NCI-H2196 (cell line): ENCODE data around the gene ELOVL7.
"Not testable (repeated sequence)": the region's sequence is repeated elsewhere in the genome, so short reads cannot be mapped to it uniquely, and the experiment has no call there.

ENCODE experiments used
- DNase-seq: peaks from one replicate; lab custom pipeline; 2025; ENCODE audit not compliant: unreplicated experiment; lab: John Stamatoyannopoulos, UW

Gene ELOVL7

DNA sequence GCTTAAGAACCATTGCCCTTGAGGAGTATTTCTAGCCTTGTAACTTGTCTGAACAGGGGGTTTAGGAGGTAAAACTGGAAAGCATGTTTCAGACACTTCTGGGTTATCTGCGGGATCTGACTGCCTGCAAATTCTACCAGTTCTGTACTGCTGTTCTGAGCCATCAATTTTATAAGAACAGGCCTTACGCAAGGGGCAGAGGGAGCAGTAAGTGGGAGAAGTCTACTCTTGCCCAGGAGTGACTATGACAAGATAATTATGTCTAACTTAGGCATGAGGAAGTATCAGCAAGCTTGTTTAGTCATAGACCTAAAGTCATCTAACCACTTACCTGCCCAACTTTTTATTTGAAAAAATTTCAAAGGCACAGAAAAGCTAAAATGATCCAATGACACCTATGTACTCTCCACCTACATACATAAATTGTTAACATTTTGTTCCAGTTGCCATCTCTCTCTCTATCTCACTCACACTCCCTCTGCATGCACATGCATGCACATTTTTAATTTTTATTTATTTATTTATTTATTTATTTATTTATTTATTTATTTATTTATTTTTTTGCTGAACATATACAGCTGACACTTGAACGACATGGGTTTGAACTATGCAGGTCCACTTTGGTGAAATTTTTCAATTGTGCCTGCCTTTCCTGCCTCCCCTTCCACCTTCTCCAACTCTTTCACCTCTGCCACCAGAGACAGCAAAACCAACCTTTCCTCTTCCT, 125.7 kb downstream of the ELOVL7 start:
- DNase-seq, result no peak

DNA sequence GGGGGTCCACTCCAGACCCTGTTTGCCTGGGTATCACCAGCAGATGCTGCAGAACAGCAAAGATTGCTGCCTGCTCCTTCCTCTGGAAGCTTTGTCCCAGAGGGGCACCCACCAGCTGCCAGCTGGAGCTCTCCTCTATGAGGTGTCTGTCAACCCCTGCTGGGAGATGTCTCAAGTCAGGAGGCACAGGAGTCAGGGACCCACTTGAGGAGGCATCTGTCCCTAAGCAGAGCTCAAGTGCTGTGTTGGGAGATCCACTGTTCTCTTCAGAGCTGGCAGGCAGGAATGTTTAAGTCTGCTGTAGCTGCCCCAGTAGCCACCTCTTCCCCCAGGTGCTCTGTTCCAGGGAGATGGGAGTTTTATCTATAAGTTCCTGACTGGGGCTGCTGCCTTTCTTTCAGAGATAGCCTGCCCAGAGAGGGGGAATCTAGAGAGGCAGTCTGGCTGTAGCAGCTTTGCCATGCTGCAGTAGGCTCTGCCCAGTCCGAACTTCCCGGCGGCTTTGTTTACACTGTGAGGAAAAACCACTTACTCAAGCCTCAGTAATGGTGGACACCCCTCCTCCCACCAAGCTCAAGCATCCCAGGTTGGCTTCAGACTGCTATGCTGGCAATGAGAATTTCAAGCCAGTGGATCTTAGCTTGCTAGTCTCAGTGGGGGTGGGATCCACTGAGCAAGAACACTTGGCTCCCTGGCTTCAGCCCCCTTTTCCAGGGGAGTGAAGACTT, 128.7 kb downstream of the ELOVL7 start:
- DNase-seq, result not testable (repeated sequence)

DNA sequence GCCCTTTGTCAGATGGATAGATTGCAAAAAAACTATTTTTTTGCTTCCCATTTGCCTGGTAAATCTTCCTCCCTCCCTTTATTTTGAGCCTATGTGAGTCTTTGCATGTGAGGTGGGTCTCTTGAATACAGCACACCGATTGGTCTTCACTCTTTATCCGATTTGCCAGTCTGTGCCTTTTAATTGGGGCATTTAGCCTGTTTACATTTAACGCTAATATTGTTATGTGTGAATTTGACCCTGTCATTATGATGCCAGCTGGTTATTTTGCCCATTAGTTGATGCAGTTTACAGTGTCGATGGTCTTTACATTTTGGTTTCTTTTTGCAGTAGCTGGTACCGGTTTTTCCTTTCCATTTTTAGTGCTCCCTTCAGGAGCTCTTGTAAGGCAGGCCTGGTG, 131.1 kb downstream of the ELOVL7 start:
- no peak for DNase-seq

DNA sequence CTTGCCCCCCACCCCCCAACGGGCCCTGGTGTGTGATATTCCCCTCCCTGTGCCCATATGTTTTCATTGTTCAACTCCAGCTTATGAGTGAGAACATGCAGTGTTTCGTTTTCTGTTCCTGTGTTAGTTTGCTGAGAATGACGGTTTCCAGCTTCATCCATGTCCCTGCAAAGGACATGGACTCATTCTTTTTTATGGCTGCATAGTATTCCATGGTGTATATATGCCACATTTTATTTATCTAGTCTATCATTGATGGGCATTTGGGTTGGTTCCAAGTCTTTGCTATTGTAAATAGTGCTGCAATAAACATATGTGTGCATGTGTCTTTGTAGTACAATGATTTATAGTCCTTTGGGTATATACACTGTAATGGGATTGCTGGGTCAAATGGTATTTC, 132.2 kb downstream of the ELOVL7 start:
- not testable (repeated sequence) for DNase-seq

DNA sequence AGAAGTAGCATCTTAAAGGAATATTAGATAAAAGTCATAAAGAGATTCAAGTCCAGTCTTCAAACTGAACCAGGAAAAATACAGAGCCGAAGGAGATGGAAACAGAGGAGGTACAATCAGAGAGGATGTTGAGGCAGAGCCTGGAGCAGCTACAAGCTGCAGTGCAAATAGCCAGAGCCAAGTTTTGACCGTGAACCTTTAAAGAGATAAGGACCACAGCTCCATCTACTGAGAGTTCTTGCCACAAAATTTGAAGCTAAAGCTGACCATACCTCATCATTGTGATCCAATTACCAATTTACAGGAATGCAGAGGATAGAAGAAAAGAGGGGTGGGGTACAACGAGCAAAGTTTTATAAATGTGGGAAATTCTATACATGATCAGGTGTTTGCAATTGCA, 133.7 kb downstream of the ELOVL7 start:
- DNase-seq, result no peak

DNA sequence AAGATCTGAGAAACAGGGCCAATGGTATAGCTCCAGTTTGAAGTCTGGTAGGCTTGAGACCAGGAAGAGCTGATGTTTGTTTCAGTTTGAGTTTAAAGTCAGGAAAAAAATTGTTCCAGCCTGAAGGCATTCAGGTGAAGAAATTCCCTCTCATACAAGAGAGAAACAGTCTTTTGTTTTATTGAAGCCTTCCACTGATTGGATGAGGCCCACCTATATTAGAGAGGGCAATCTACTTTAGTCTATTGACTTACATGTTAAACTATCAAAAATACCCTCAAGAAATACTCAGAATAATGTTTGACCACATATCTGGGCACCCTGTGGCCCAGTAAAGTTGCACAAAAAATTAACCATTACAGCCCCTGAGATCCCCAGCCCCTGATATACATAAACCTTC, 138.9 kb downstream of the ELOVL7 start:
- no peak for DNase-seq

DNA sequence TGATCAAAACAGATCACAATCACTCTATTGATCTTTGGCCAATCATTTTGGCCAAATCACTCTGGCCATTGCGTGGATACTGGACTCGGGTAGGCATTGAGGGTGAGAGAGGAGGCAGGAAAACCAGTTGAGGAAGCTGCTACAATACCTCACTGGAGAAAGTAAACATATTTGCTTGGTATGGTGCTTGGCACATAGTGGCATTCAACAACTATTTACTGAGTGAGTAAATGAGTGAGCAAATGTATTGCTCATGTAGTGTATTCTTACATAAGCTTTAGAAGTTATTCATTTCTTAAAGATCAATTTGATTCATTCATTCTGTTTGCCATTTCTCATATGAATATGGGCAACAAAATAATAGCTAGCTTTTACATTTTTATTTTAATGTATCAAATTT, 140.1 kb downstream of the ELOVL7 start:
- no peak for DNase-seq
